Astrocyte (in vitro differentiated cells and primary cell): Measurements from ENCODE around the gene KRT6A. TPM values are rescaled to one million over a fixed set of nuclear protein-coding genes. Genes with fewer than 3 reads are reported as not detected.

ENCODE experiments used
- DNase-seq: peaks from one replicate; pipeline ENCODE4 v3.0.0-alpha.2; 2010; ENCODE audit warnings: low read depth
- FAIRE-seq: peaks from 2 replicates; lab custom pipeline; 2011; peaks lifted over from hg19 to GRCh38; lab: Jason Lieb, UNC
- H2AFZ ChIP-seq: 2 replicates; pipeline ENCODE4 v1.6.0; 2012; ENCODE audit warnings: low read depth, low read length, inconsistent platforms
- H3K27ac ChIP-seq: 2 replicates; pipeline ENCODE4 v1.5.1; 2011; ENCODE audit warnings: low read depth, low read length, inconsistent platforms
- H3K27me3 ChIP-seq: 2 replicates; pipeline ENCODE4 v1.6.0; 2011; ENCODE audit warnings: low read length, inconsistent platforms; ENCODE audit not compliant: insufficient read depth
- H3K36me3 ChIP-seq: 2 replicates; pipeline ENCODE4 v1.5.1; 2011; ENCODE audit warnings: low read length, inconsistent platforms; ENCODE audit not compliant: insufficient read depth
- H3K4me1 ChIP-seq: 2 replicates; pipeline ENCODE4 v1.5.1; 2011; ENCODE audit warnings: low read length, inconsistent platforms; ENCODE audit not compliant: insufficient read depth
- H3K4me2 ChIP-seq: 2 replicates; pipeline ENCODE4 v1.6.0; 2012; ENCODE audit warnings: low read length, inconsistent platforms
- H3K4me3 ChIP-seq: 2 replicates; pipeline ENCODE4 v1.5.1; 2011; ENCODE audit warnings: low read depth, mild to moderate bottlenecking, low read length, inconsistent platforms; ENCODE audit not compliant: insufficient read depth
- H3K79me2 ChIP-seq: 2 replicates; pipeline ENCODE4 v1.6.0; 2012; ENCODE audit warnings: mild to moderate bottlenecking, low read length, inconsistent platforms; ENCODE audit not compliant: insufficient read depth
- H3K9ac ChIP-seq: 2 replicates; pipeline ENCODE4 v1.6.0; 2012; ENCODE audit warnings: mild to moderate bottlenecking, low read length, inconsistent platforms
- H3K9me3 ChIP-seq: 2 replicates; pipeline ENCODE4 v1.5.1; 2012; ENCODE audit warnings: low read depth, mild to moderate bottlenecking, low read length, inconsistent platforms; ENCODE audit not compliant: insufficient read depth
- H4K20me1 ChIP-seq: 2 replicates; pipeline ENCODE4 v1.6.0; 2012; ENCODE audit warnings: low read length, inconsistent platforms; ENCODE audit not compliant: insufficient read depth
- H3K27ac Mint-ChIP-seq: one replicate; pipeline ENCODE4 v1.8.0; 2021; ENCODE audit warnings: mild to moderate bottlenecking, mixed read lengths; ENCODE audit not compliant: unreplicated experiment
- H3K27me3 Mint-ChIP-seq: one replicate; pipeline ENCODE4 v1.8.0; 2021; ENCODE audit warnings: low read depth, mixed read lengths; ENCODE audit not compliant: unreplicated experiment
- H3K36me3 Mint-ChIP-seq: one replicate; pipeline ENCODE4 v1.8.0; 2021; ENCODE audit warnings: low read depth, mixed read lengths; ENCODE audit not compliant: unreplicated experiment
- H3K4me1 Mint-ChIP-seq: one replicate; pipeline ENCODE4 v1.8.0; 2021; ENCODE audit warnings: low read depth, mixed read lengths; ENCODE audit not compliant: unreplicated experiment
- H3K4me3 Mint-ChIP-seq: one replicate; pipeline ENCODE4 v1.8.0; 2021; ENCODE audit warnings: mild to moderate bottlenecking, moderate library complexity, mixed read lengths; ENCODE audit not compliant: unreplicated experiment
- H3K9me3 Mint-ChIP-seq: one replicate; pipeline ENCODE4 v1.8.0; 2021; ENCODE audit warnings: mild to moderate bottlenecking, mixed read lengths; ENCODE audit not compliant: unreplicated experiment
- EZH2 ChIP-seq: IDR thresholded peaks from 2 replicates; pipeline ENCODE4 v1.6.1; 2012; ENCODE audit warnings: mild to moderate bottlenecking, low read length, inconsistent platforms; ENCODE audit not compliant: insufficient read depth
- total RNA-seq: library from RNA; stranded (reverse); gene quantifications from 2 replicates; pipeline ENCODE4 v1.2.1, GENCODE V29; 2021
- TF ChIP-seq, protein P1 (sequence below): IDR thresholded peaks from 2 replicates; pipeline ENCODE4 v1.5.1; 2011; ENCODE audit warnings: low read depth, mild to moderate bottlenecking, inconsistent platforms, low read length, moderate library complexity; ENCODE audit not compliant: insufficient read depth

Gene KRT6A
- total RNA-seq, 1 donor from 2014 or later, result 0.95 TPM

GRCh38 chr12:52531566-52532300, 38.7 kb upstream of the KRT6A start:
- Mint-ChIP-seq H3K36me3 (peaks cover 3% of the 10 kb centered on the region), H3K27ac (no peak overlapping the region), H3K4me1 (peaks cover 3% of the 10 kb centered on the region), H3K9me3 (peaks cover 8% of the 10 kb centered on the region), H3K27me3 (peaks cover 54% of the 10 kb centered on the region), H3K4me3 (no peak overlapping the region)
- no peaks in the 10 kb centered on the region for H3K9me3 ChIP-seq
- H3K4me2 ChIP-seq, result no peak overlapping the region
- no peaks in the 10 kb centered on the region for H3K79me2 ChIP-seq
- H3K4me3 ChIP-seq, result no peak overlapping the region
- no peaks in the 10 kb centered on the region for H3K4me1 ChIP-seq
- FAIRE-seq (no peak), DNase-seq (no peak)
- H3K36me3 ChIP-seq, result no peaks in the 10 kb centered on the region
- H3K27me3 ChIP-seq, result no peaks in the 10 kb centered on the region
- H3K9ac ChIP-seq, result no peak overlapping the region
- H4K20me1 ChIP-seq, result no peaks in the 10 kb centered on the region
- no peak for TF ChIP-seq EZH2
- TF ChIP-seq, protein P1, sequence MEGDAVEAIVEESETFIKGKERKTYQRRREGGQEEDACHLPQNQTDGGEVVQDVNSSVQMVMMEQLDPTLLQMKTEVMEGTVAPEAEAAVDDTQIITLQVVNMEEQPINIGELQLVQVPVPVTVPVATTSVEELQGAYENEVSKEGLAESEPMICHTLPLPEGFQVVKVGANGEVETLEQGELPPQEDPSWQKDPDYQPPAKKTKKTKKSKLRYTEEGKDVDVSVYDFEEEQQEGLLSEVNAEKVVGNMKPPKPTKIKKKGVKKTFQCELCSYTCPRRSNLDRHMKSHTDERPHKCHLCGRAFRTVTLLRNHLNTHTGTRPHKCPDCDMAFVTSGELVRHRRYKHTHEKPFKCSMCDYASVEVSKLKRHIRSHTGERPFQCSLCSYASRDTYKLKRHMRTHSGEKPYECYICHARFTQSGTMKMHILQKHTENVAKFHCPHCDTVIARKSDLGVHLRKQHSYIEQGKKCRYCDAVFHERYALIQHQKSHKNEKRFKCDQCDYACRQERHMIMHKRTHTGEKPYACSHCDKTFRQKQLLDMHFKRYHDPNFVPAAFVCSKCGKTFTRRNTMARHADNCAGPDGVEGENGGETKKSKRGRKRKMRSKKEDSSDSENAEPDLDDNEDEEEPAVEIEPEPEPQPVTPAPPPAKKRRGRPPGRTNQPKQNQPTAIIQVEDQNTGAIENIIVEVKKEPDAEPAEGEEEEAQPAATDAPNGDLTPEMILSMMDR, result no peak
- no peak overlapping the region for H2AFZ ChIP-seq
- no peak overlapping the region for H3K27ac ChIP-seq

DNA sequence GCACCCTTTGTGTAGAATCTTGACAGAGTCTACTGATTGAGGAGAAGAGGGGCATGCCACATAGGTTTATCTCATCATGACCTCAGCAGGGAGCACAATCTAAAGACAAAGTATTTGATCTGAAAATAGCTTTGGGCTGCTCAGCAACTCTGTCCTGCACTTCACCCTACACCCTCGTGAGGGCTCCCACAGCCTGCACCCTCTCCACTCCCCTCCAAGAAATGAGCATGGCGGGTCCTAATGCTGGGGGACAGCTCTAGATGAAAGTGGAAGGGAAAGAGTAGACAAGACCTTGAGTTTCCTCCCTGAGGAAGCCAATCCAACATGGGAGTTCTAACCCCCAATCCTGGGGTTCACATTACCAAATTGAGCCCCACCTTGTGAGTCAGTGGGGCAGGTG, 37.8 kb upstream of the KRT6A start:
- Histone ChIP-seq H3K36me3 (no peaks in the 10 kb centered on the region), H3K27ac (no peak overlapping the region), H3K4me1 (no peaks in the 10 kb centered on the region), H2AFZ (no peak overlapping the region), H3K9ac (no peak overlapping the region), H4K20me1 (no peaks in the 10 kb centered on the region), H3K9me3 (no peaks in the 10 kb centered on the region), H3K27me3 (no peaks in the 10 kb centered on the region), H3K79me2 (no peaks in the 10 kb centered on the region), H3K4me3 (no peak overlapping the region), H3K4me2 (no peak overlapping the region)
- FAIRE-seq (no peak), DNase-seq (no peak)
- peaks cover 58% of the 10 kb centered on the region for H3K27me3 Mint-ChIP-seq
- H3K4me1 Mint-ChIP-seq, result peaks cover 3% of the 10 kb centered on the region
- peaks cover 5% of the 10 kb centered on the region for H3K36me3 Mint-ChIP-seq
- TF ChIP-seq, protein P1, result no peak
- TF ChIP-seq EZH2, result no peak
- no peak overlapping the region for H3K27ac Mint-ChIP-seq
- H3K4me3 Mint-ChIP-seq, result no peak overlapping the region
- H3K9me3 Mint-ChIP-seq, result peaks cover 8% of the 10 kb centered on the region

DNA sequence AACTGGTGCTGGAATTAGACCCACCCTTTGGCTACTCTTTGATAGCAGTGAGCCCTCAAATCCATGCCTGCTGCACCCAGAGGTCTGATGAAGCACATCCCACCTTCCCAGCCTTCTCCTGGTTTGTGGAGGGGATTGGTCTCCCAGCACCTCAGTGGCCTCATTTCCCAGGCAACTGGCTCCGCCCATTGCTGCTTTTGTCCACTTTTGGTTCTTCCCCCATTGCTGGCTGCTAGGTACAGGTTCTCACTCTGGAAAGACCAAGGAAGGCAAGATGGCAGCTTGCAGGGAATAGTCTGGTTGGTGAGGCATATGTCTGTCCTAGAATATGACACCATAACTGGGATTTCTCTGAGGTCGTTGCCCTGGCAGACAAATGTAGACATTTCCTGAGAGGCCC, 37.3 kb upstream of the KRT6A start:
- no peaks in the 10 kb centered on the region for H3K79me2 ChIP-seq
- no peak for FAIRE-seq
- Mint-ChIP-seq H3K36me3 (peaks cover 5% of the 10 kb centered on the region), H3K27me3 (peaks cover 64% of the 10 kb centered on the region), H3K9me3 (peaks cover 8% of the 10 kb centered on the region), H3K27ac (no peak overlapping the region), H3K4me1 (peaks cover 3% of the 10 kb centered on the region), H3K4me3 (no peak overlapping the region)
- H3K4me2 ChIP-seq, result no peak overlapping the region
- no peak overlapping the region for H2AFZ ChIP-seq
- H4K20me1 ChIP-seq, result no peaks in the 10 kb centered on the region
- H3K4me3 ChIP-seq, result no peak overlapping the region
- TF ChIP-seq EZH2, result no peak
- TF ChIP-seq, protein P1, result no peak
- no peaks in the 10 kb centered on the region for H3K9me3 ChIP-seq
- no peak overlapping the region for H3K27ac ChIP-seq
- H3K4me1 ChIP-seq, result no peaks in the 10 kb centered on the region
- no peak for DNase-seq
- no peaks in the 10 kb centered on the region for H3K27me3 ChIP-seq
- H3K9ac ChIP-seq, result no peak overlapping the region
- no peaks in the 10 kb centered on the region for H3K36me3 ChIP-seq
